GM12875 (cell line): ENCODE measurements around the gene C9orf153.
A peak's percentile ranks its signal among the peaks of the same experiment; 100 is the strongest.

Experiments used
- H3K4me3 ChIP-seq: one replicate; pipeline ENCODE4 v1.5.1; 2011; ENCODE audit warnings: low read depth, low read length, control low read depth
- CTCF ChIP-seq: IDR thresholded peaks from 2 replicates; pipeline ENCODE4 v1.5.1; 2011; ENCODE audit warnings: low read depth, mild to moderate bottlenecking, control low read depth, inconsistent platforms, low read length, moderate library complexity, borderline replicate concordance; ENCODE audit not compliant: insufficient read depth

The C9orf153 gene

DNA sequence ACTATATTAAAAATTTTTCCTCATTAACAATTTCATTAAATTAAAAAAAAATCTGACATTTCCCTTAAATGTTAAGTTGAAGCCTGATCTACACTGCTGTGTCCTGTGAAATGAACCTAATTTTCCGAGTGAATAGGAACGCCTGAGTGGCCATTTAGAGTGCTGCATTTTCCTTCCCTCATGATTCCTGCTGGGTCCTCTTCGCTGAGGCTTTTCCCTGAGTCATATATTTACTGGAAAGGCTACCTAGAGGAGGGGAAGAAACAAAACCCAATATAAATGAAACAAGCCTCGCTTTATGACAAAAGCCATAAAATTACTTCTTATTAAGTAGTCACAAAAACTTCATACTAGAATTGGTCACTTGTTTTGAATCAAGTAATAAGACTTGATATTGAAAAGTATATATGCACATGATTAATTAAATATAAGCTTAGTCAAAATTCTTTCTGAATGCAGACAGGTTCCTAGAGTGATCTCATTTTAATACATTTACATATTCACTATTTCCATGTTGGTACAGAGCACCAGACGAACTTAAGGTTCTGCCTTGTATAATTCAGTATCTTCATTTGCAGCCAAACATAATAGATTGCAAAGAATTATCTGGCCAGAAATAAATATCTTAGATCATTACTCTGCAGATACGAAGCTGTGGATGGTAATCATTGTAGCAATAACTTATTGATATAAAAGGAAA is 29.2 kb upstream of the C9orf153 start:
- TF ChIP-seq CTCF: no peak
- H3K4me3 ChIP-seq: no peak overlapping the region

- H3K4me3 ChIP-seq: no peak overlapping the region
- TF ChIP-seq CTCF: 0 out of 2 replicates have a peak, but pooled peaks have one; percentile 7
Measured at GRCh38 chr9:86287013-86287412, 27.6 kb upstream of the C9orf153 start.

GRCh38 chr9:86286278-86286677 is 26.8 kb upstream of the C9orf153 start:
- H3K4me3 ChIP-seq: no peak overlapping the region
- TF ChIP-seq CTCF: no peak

- TF ChIP-seq CTCF: no peak
- no peak overlapping the region for H3K4me3 ChIP-seq
Measured at GRCh38 chr9:86285261-86285660, 25.8 kb upstream of the C9orf153 start.

- H3K4me3 ChIP-seq: peak overlapping the region; percentile 89
- TF ChIP-seq CTCF: no peak
Measured at GRCh38 chr9:86282979-86283535, 23.6 kb upstream of the C9orf153 start.

GRCh38 chr9:86282077-86282978 is 22.9 kb upstream of the C9orf153 start, which contains the start of gene ISCA1:
Gene ISCA1 (minus strand): TSS chr9:86282538. CDS start chr9:86282458, 80 bp downstream.
- H3K4me3 ChIP-seq: peak within 1 kb of the TSS; percentile 89
- TF ChIP-seq CTCF: no peak

- TF ChIP-seq CTCF: no peak
- peak overlapping the region; percentile 89 for H3K4me3 ChIP-seq
Measured at GRCh38 chr9:86281593-86282076, 22.2 kb upstream of the C9orf153 start.
